Mononuclear cell (primary cell): ENCODE results near the gene SECTM1. TPM values are rescaled to one million over a fixed set of nuclear protein-coding genes. Genes with fewer than 3 reads are reported as not detected.
A peak's percentile ranks its signal among the peaks of the same experiment; 100 is the strongest.

ENCODE experiments used
- H3K27me3 ChIP-seq: 2 replicates; pipeline ENCODE4 v1.6.0; 2011; ENCODE audit warnings: low read length, control low read depth; ENCODE audit not compliant: insufficient read depth
- H3K4me1 ChIP-seq: 2 replicates; pipeline ENCODE4 v1.5.1; 2011; ENCODE audit warnings: mild to moderate bottlenecking, low read length, control low read depth; ENCODE audit not compliant: insufficient read depth
- H3K4me3 ChIP-seq: 2 replicates; pipeline ENCODE4 v1.5.1; 2011; ENCODE audit warnings: mild to moderate bottlenecking, low read length, moderate library complexity
- H3K9me3 ChIP-seq: 2 replicates; pipeline ENCODE4 v1.5.1; 2011; ENCODE audit warnings: low read depth, mild to moderate bottlenecking, control low read depth, low read length
- total RNA-seq: library from RNA; depleted of rRNA; stranded (reverse); fragments of >200 nt; gene quantifications from one replicate; pipeline ENCODE4 v1.2.3, GENCODE V29; 2012

SECTM1 gene
- total RNA-seq, 1 donor: 49.5 TPM

GRCh38 chr17:82295472-82295814, 38.1 kb downstream of the SECTM1 start:
- Histone ChIP-seq H3K27me3 (no peaks in the 10 kb centered on the region), H3K9me3 (no peaks in the 10 kb centered on the region), H3K4me3 (no peak overlapping the region), H3K4me1 (peaks cover 65% of the 10 kb centered on the region)

DNA sequence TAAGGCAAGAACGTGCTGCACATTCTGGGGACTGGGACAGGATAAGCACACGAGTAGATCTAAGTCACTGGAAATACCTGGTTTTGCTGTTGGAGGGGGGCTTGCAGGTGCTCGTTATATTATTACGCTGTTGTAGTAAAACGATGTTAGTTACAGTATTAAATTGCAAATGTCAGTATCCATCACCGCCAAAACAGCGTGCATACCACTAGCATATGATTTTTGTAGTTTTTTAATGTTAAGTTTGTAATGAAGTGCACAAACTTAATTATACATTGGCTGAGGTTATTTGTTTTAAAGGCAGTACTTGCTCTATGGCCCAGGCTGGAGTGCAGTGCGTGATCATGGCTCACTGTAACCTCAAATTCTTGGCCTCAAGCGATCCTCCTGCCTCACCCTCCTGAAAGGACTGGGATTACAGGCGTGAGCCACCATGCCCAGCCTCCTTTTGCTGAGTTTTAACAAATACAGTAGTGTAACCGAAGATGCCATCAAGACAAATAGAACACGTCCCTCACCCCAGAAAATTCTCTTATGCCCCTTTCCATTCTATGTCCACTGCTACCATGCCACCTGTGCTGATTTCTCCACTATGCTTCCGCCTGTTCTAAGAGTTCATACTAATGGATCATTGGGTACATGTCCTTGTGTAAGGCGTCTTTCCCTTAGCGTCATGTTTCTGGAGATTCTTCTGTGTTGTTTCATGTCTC, 39.3 kb downstream of the SECTM1 start:
- no peak overlapping the region for H3K4me3 ChIP-seq
- no peaks in the 10 kb centered on the region for H3K9me3 ChIP-seq
- H3K27me3 ChIP-seq: no peaks in the 10 kb centered on the region
- H3K4me1 ChIP-seq: peaks cover 54% of the 10 kb centered on the region

GRCh38 chr17:82292251-82293154, 41.1 kb downstream of the SECTM1 start:
- no peaks in the 10 kb centered on the region for H3K27me3 ChIP-seq
- H3K9me3 ChIP-seq: no peaks in the 10 kb centered on the region
- peak overlapping the region; percentile 79 for H3K4me3 ChIP-seq
- H3K4me1 ChIP-seq: peaks cover 37% of the 10 kb centered on the region

GRCh38 chr17:82291582-82292250, 41.9 kb downstream of the SECTM1 start:
- Histone ChIP-seq H3K27me3 (no peaks in the 10 kb centered on the region), H3K9me3 (no peaks in the 10 kb centered on the region), H3K4me3 (peak overlapping the region; percentile 79), H3K4me1 (peaks cover 35% of the 10 kb centered on the region)

GRCh38 chr17:82287868-82288801, 45.4 kb downstream of the SECTM1 start:
- Histone ChIP-seq H3K9me3 (no peaks in the 10 kb centered on the region), H3K4me3 (no peak overlapping the region), H3K27me3 (no peaks in the 10 kb centered on the region), H3K4me1 (peaks cover 28% of the 10 kb centered on the region)

DNA sequence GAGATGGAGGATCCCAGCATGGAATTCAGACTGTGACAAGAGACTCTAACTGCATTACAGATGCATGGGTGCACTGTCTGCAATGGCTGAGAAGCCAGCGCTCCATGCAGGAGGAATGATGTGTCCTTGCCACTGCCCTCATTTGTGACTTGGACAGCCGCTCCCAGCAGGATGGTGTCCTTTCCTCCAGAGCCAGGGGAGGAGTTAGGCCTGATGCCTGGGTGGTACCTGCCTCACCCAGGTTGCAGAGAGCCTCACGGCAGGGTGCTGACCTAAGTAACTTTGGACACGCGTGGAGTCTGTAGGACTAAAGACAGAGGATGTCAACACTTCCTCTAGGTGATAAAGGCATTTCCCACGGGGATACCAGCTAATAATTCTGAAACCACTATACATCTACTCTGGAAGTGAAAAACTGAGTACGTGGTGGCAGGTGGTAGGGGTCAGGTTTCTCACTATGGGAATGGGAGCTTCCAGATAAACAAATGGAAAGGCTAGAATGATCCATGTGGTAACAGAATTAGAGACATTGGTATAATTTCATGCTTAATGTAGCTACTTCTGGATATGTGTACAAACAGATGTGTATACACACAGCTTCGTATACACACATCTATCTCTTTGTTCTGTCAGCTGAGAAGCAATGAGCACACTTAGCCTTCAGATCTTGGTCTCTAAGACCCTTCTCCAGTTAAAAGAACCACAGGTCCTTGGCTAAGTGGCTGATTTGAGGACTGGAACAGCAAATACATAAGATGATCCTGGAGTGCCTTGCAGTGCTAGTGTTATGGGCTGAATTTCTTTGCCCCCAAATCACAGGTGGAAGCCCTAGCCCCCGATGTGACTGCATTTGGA, 46.3 kb downstream of the SECTM1 start:
- H3K4me1 ChIP-seq: peaks cover 35% of the 10 kb centered on the region
- H3K4me3 ChIP-seq: no peak overlapping the region
- no peaks in the 10 kb centered on the region for H3K9me3 ChIP-seq
- no peaks in the 10 kb centered on the region for H3K27me3 ChIP-seq

DNA sequence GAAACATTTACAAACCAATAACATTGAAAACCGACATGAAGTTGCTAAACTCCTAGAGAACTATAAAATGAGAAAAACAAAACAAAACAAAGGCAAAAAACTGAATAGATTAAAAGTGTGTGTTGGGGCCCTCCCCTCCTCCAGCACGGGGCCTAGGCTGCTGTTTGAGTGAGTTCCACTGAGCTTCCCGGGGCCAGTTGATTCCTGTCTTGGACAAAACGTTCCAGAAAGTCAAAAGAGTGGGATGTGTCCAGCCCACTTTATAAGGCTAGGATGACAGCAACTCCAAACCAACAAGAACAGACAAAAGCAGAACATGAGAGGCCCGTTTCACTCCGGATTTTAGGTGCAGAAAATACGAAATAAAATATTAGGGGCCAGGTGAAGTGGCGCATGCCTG, 48.4 kb downstream of the SECTM1 start:
- H3K9me3 ChIP-seq: no peaks in the 10 kb centered on the region
- no peaks in the 10 kb centered on the region for H3K27me3 ChIP-seq

GRCh38 chr17:82283208-82283749, 50.3 kb downstream of the SECTM1 start:
- Histone ChIP-seq H3K4me3 (no peak overlapping the region), H3K27me3 (no peaks in the 10 kb centered on the region), H3K9me3 (no peaks in the 10 kb centered on the region), H3K4me1 (peaks cover 58% of the 10 kb centered on the region)

More for the DNA sequence above, 48.4 kb downstream of the SECTM1 start:
- H3K4me3 ChIP-seq: no peak overlapping the region
- peaks cover 40% of the 10 kb centered on the region for H3K4me1 ChIP-seq

DNA sequence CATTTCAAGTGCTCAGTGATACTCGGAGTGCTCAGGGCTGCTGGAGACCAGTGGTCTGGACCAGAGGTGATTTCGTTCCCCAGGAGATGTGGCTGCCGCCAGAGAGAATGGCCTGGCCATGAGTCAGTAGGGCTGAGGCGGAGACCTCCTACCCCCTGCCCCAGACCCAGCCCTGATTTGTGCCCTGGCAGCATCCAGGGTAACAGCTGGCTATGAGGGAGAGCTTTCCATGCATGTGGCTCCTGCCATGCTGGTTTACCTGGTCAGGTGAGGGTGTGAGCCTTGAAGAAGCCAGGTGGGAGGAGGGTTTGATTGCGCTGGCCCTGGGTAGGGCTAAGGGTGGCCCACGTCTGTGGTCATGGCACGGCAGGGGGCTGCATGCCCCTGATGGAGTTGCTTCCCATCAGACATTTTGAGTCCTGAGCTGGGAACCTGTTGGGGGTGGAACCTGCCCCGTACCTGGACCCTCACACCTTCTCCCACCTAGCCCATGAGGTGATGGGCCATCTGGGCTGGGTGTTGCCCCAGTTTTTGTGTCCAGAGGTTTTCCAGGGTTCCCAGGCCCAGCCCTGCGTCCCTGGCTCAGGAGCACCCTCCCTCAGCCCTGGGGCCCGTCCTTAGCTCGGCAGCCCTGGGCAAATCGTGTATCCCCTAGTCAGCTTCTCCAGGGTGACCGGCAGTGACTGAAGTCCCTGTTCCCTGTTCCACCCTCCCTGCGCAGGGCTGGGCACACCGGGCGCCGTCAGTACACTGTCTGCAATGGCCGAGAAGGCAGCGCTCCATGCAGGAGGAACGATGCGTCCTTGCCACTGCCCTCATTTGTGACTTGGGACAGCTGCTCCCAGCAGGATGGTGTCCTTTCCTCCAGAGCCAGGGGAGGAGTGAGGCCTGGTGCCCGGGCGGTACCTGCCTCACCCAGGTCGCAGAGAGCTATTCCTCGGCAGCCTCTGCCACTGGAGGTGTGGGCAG, 51.0 kb downstream of the SECTM1 start:
- Histone ChIP-seq H3K27me3 (no peaks in the 10 kb centered on the region), H3K9me3 (no peaks in the 10 kb centered on the region), H3K4me1 (peaks cover 59% of the 10 kb centered on the region), H3K4me3 (no peak overlapping the region)

DNA sequence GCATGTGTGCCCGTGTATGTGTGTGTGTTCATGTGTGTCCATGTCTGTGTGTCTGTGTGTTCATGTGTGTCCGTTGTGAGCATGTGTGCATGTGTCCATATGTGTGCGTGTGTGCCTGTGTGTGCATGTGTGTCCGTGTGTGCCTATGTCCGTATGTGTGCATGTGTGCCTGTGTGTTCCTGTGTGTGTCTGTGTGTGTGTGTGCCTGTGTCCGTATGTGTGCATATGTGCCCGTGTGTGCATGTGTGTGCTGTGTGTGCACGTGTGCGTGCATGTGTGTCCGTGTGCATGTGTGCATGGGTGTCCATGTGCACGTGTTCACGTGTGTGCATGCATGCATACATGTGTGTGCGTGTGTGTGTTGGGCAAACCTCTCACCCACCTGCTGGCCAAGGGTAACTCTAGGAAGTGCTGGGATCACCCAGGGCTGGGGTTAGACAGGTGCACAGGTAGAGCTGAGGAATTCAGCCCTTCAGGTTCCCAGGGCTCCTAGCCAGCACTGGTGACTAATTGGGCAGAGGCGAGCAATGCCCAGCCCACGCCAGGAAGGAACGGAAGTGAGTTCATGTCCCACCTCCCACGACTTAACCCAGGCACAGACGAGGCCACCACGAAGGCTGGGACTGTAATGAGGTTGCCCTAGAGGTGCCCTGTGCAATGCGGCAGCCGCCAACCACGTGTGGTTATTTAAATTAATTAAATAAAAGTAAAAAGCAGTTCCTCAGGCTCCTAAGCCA, 51.9 kb downstream of the SECTM1 start:
- H3K4me3 ChIP-seq: no peak overlapping the region
- H3K27me3 ChIP-seq: no peaks in the 10 kb centered on the region
- no peaks in the 10 kb centered on the region for H3K9me3 ChIP-seq
- H3K4me1 ChIP-seq: peaks cover 52% of the 10 kb centered on the region

GRCh38 chr17:82281076-82281475, 52.5 kb downstream of the SECTM1 start:
- no peak overlapping the region for H3K4me3 ChIP-seq
- no peaks in the 10 kb centered on the region for H3K9me3 ChIP-seq
- H3K4me1 ChIP-seq: peaks cover 52% of the 10 kb centered on the region
- H3K27me3 ChIP-seq: no peaks in the 10 kb centered on the region

GRCh38 chr17:82280537-82280936, 53.0 kb downstream of the SECTM1 start:
- no peak overlapping the region for H3K4me3 ChIP-seq
- H3K27me3 ChIP-seq: no peaks in the 10 kb centered on the region
- peaks cover 52% of the 10 kb centered on the region for H3K4me1 ChIP-seq
- H3K9me3 ChIP-seq: no peaks in the 10 kb centered on the region
